Gastroesophageal sphincter (tissue), 3 donors: ENCODE data around the gene HS3ST2.

Experiments
- POLR2A ChIP-seq, 2 donors: fragments of 450-650 bp; IDR thresholded peaks; one replicate each; pipeline ENCODE4 v1.6.1; 2017; ENCODE audit warnings: antibody characterized with exemption in 2 of 2, mild to moderate bottlenecking in 2 of 2, moderate library complexity in 1 of 2
- POLR2AphosphoS5 ChIP-seq: sonication (generic); formaldehyde crosslinking; IDR thresholded peaks from one replicate; pipeline ENCODE4 v1.6.1; 2017; ENCODE audit warnings: antibody characterized with exemption
- TF ChIP-seq, protein P1 (sequence below), 4 experiments: fragments of 200-600 bp in 2 of 4; fragments of 450-650 bp in 2 of 4; sonication (generic) in 1 of 4; IDR thresholded peaks; one replicate each; pipeline ENCODE4 v1.5.1; 2017 to 2019; ENCODE audit warnings: antibody characterized with exemption in 4 of 4, mild to moderate bottlenecking in 2 of 4, moderate library complexity in 2 of 4

DNA sequence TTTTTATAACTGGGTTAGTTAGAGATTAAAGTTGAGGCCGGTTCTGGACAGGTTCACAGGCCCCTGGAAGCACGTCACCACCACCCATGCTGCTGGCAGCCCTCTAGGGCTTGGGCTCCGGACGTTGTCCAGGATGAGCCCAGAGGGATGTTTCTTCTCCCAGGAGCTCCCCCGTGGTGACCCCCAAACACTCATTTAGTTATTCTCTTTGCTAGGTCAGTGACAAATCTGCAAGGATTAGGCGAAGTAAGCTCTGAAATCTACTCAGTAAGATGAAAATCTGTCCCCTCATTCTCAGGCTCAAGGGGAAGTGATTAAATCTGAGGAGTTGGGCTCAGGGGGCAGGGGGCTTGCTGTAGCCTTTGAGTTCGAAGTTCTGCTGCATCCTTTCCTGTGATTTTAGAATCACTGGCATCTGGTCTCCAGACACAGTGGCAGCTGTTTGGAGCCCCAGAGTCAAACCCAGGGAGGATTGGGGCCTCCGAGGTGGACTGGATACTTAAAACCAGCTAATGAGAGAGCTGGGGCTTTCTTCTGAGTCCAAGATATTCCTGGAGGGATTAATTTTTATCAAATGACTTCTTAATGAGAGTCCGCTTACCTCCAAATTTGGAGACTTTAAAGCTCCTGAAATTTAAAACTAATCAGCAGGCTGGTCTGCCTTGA lies 49.2 kb upstream of the HS3ST2 start:
- TF ChIP-seq, protein P1, sequence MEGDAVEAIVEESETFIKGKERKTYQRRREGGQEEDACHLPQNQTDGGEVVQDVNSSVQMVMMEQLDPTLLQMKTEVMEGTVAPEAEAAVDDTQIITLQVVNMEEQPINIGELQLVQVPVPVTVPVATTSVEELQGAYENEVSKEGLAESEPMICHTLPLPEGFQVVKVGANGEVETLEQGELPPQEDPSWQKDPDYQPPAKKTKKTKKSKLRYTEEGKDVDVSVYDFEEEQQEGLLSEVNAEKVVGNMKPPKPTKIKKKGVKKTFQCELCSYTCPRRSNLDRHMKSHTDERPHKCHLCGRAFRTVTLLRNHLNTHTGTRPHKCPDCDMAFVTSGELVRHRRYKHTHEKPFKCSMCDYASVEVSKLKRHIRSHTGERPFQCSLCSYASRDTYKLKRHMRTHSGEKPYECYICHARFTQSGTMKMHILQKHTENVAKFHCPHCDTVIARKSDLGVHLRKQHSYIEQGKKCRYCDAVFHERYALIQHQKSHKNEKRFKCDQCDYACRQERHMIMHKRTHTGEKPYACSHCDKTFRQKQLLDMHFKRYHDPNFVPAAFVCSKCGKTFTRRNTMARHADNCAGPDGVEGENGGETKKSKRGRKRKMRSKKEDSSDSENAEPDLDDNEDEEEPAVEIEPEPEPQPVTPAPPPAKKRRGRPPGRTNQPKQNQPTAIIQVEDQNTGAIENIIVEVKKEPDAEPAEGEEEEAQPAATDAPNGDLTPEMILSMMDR (IDR thresholded peaks at IDR 0.05), result no peak
- no peak for TF ChIP-seq POLR2AphosphoS5
- no peak for TF ChIP-seq POLR2A (IDR thresholded peaks at IDR 0.05)
